ENCODE results near the gene PLB1. TPM values are rescaled to one million over a fixed set of nuclear protein-coding genes. Genes with fewer than 3 reads are reported as not detected.

The PLB1 gene
- total RNA-seq, 2 experiments from 2014 or later: 0.64 to 0.85 TPM

DNA sequence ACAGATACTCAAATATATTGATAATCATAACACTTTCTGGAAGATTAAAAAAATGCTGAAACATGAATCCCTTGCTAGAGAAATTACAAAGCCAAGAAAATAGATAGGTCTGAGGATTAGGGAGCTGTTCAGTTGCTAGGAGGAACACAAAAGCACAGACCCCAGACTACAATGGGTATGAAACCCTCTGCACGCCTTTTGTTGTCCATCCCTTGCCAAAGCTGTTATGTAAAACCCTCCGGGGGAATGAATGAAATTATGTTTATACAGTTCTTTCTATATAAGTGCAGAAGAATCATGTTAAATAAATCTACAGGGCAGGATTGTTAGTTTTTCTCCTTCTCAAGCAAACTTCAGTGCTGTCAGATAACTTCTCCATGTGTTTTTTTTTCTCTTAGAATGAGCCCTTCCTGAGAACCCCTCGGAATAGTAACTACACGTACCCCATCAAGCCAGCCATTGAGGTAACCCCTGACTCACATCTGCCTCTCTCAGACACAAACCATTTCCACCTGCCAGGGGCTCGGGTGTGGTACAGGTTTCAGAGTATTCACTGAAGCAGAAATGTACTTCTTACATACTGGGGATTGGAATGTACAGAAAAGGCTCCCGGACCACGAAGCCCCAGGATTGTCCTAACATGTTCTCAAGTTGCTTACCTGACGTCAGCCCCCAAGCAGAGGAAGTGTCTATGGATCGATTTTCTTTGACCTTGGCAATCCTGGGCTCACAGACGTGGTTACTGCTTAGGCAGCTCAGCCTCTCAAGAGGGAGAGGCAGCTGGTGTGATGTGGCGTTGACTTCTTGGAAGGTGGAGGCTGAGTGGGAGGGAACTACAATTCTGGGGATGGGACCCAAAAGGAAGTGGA lies 118.0 kb downstream of the PLB1 start:
- no peaks in the 10 kb centered on the region for H3K9me3 Mint-ChIP-seq
- no peak overlapping the region for H3K4me3 Mint-ChIP-seq
- ChIA-PET POLR2A (interaction anchor here (0.8 to 1.5 kb wide), 3 partner anchors 11 to 19 kb away, joined by 3 to 4 read pairs (median 4); no protein-coding TSS in a partner anchor), CTCF (interaction anchor here (0.6 to 7.6 kb wide), 2 partner anchors 20 to 29 kb away, joined by 3 to 64 read pairs; no protein-coding TSS in a partner anchor)
- DNase-seq: peak; percentile 74
- peaks cover 9% of the 10 kb centered on the region for H3K36me3 Mint-ChIP-seq
- peaks cover 48% of the 10 kb centered on the region for H3K4me1 Mint-ChIP-seq (ENCODE audit: low read depth)
- intact Hi-C loops (cut with micrococcal nuclease): loop anchor here (1.0 kb wide), 3 partner anchors 7 to 136 kb away; no protein-coding TSS in a partner anchor
- no peak overlapping the region for H3K27ac Mint-ChIP-seq
- no peaks in the 10 kb centered on the region for H3K27me3 Mint-ChIP-seq

DNA sequence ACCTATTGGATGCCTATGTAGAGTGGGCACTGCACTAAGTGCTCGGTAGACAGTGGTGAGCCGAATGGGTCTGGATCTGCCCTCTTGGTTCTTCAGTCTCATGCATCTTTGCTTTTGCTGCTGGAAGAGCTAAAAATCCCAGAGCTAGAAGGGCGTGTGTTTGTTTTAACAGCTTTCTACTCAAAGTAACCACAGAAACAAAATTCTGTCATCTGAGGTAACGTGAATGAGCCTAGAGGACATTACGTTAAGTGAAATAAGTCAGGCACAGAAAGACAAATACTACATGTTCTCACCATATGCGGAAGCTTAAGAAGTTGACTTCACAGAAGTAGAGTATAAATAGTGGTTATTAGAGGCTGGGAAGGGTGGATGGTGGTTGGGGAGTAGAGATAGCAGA lies 119.8 kb downstream of the PLB1 start:
- no peaks in the 10 kb centered on the region for H3K9me3 Mint-ChIP-seq
- H3K36me3 Mint-ChIP-seq: no peaks in the 10 kb centered on the region
- POLR2A ChIA-PET: interaction anchor here (1.2 to 1.9 kb wide), 3 partner anchors 9 to 136 kb away, joined by 3 to 9 read pairs (median 8); partner anchors contain the start of gene PPP1CB
- no peaks in the 10 kb centered on the region for H3K27me3 Mint-ChIP-seq
- no peak for DNase-seq
- CTCF ChIA-PET: interaction anchor here (0.6 to 7.6 kb wide), 6 partner anchors 9 to 138 kb away, joined by 3 to 64 read pairs (median 4); partner anchors contain the start of gene PPP1CB
- peaks cover 57% of the 10 kb centered on the region for H3K4me1 Mint-ChIP-seq (ENCODE audit: low read depth)
- no peak overlapping the region for H3K4me3 Mint-ChIP-seq
- no peak overlapping the region for H3K27ac Mint-ChIP-seq
- intact Hi-C loops (cut with micrococcal nuclease): no loop called here

DNA sequence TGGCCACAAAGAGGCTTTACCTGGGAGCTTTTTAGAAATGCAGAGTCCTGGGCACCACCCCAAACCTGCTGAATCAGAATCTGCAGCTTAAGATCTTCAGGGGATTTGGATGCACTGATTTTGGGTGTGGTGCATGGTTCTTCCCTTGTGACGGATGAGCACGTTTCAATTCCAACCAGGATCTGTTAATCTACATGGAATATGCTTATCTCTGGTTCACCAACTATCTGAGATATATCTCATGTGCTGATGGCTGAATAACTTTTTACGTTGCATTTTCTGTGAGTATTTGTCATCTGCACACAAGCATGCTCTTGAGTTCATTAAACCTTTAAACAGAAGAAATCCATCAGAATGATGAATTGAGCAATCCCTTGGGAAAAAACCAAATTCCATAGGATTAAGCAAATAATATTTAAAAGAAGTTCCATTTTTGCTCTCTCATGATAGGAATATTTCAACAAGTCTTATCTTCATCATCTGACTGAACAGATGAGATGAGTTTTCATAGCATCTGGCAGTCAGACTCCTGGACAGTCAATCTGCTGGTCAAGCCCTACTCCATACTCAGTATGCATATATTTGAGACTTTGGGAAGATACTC lies 120.6 kb downstream of the PLB1 start:
- Mint-ChIP-seq H3K9me3 (no peaks in the 10 kb centered on the region), H3K36me3 (no peaks in the 10 kb centered on the region), H3K27ac (no peak overlapping the region), H3K27me3 (no peaks in the 10 kb centered on the region), H3K4me3 (no peak overlapping the region), H3K4me1 (ENCODE audit: low read depth) (peaks cover 57% of the 10 kb centered on the region)
- DNase-seq: no peak
- intact Hi-C loops (cut with micrococcal nuclease): no loop called here
- ChIA-PET POLR2A (interaction anchor here (1.5 to 1.9 kb wide), 2 partner anchors 8 to 136 kb away, joined by 8 to 9 read pairs; partner anchors contain the start of gene PPP1CB), CTCF (interaction anchor here (0.6 to 7.6 kb wide), 4 partner anchors 8 to 138 kb away, joined by 3 to 64 read pairs (median 4); no protein-coding TSS in a partner anchor)

DNA sequence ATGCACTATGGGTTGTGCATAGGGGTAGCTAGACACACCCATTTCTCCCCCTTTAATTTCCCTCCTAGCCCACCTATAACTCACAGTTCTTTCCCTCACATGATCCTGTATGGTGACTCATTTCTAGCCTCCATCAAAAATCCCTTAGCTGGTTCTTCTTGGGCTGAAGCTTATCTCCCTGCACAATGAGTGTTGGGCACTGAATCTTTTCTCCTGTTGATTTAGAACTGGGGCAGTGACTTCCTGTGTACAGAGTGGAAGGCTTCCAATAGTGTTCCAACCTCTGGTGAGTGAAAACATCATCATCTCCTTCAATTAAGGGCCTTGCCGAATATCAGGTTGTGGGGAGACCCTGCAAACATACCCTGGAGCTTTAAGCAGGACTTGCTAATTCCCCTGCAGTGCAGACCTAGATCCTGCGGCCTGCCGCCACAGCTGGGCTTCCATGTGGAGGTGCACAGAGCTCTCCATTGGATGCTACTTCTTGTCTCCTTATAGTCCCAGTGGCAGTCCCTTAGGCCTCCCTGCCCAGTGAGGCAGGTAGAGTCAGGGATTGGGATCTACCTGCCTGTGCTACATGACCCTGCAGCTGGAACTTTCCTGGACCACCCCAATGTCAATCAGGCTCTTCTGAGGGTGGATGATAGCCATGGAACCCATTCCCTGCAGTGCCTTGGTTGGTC lies 121.8 kb downstream of the PLB1 start:
- Mint-ChIP-seq H3K27ac (no peak overlapping the region), H3K27me3 (no peaks in the 10 kb centered on the region), H3K9me3 (no peaks in the 10 kb centered on the region), H3K4me1 (ENCODE audit: low read depth) (peaks cover 61% of the 10 kb centered on the region), H3K4me3 (no peak overlapping the region), H3K36me3 (no peaks in the 10 kb centered on the region)
- ChIA-PET CTCF (interaction anchor here (1.8 kb wide), 1 partner anchor 23 kb away, joined by 11 read pairs; no protein-coding TSS in a partner anchor), POLR2A (interaction anchor here (1.7 kb wide), 1 partner anchor 134 kb away, joined by 13 read pairs; the partner anchor contains the start of gene PPP1CB)
- intact Hi-C loops (cut with micrococcal nuclease): no loop called here
- DNase-seq: no peak

DNA sequence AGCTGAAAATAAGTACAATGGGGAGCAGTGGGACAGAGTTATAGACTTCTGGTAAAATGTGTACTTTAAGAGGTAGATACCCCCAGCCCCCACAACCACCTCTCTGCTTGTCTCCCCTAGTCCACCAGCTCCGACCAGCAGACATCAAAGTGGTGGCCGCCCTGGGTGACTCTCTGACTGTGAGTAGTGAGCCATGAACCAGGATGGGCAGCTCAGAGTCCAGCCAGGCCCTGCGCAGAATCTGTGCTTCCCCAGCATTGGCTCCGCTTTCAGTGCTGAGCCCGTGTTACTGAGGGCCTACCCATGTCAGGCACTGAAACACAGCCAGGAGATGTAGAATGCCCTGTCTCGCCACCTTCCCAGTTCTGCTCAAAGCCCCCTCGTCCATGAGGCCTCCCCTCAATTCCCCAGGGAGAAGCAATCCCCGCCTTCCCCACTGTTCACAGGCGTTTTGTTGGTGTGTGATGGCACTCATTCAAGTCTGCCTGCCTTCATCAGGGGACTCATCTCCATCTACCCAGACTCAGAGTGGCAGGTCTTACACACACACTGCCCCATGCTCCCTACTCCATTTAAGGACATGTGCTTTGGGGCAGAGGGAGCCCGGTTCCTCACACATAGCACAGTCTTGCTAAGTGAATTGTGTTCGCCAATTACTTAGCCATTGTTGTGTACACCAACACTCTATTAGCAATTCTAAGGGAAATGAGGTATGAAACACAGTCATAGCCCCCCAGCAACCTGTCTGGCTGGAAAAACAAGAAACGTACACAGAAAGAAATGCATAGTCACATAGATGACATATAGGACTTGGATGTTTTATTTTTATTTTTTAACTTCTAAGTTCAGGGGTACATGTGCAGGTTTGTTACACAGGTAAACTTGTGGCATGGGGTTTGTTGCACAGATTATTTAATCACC lies 122.6 kb downstream of the PLB1 start:
- H3K4me1 Mint-ChIP-seq (ENCODE audit: low read depth): peaks cover 69% of the 10 kb centered on the region
- intact Hi-C loops (cut with micrococcal nuclease): no loop called here
- H3K4me3 Mint-ChIP-seq: no peak overlapping the region
- H3K9me3 Mint-ChIP-seq: no peaks in the 10 kb centered on the region
- H3K27ac Mint-ChIP-seq: no peak overlapping the region
- no peaks in the 10 kb centered on the region for H3K36me3 Mint-ChIP-seq
- no peak for DNase-seq
- CTCF ChIA-PET: interaction anchor here (1.8 kb wide), 1 partner anchor 24 kb away, joined by 11 read pairs; no protein-coding TSS in a partner anchor
- H3K27me3 Mint-ChIP-seq: no peaks in the 10 kb centered on the region
- POLR2A ChIA-PET: interaction anchor here (1.7 kb wide), 1 partner anchor 133 kb away, joined by 13 read pairs; the partner anchor contains the start of gene PPP1CB

DNA sequence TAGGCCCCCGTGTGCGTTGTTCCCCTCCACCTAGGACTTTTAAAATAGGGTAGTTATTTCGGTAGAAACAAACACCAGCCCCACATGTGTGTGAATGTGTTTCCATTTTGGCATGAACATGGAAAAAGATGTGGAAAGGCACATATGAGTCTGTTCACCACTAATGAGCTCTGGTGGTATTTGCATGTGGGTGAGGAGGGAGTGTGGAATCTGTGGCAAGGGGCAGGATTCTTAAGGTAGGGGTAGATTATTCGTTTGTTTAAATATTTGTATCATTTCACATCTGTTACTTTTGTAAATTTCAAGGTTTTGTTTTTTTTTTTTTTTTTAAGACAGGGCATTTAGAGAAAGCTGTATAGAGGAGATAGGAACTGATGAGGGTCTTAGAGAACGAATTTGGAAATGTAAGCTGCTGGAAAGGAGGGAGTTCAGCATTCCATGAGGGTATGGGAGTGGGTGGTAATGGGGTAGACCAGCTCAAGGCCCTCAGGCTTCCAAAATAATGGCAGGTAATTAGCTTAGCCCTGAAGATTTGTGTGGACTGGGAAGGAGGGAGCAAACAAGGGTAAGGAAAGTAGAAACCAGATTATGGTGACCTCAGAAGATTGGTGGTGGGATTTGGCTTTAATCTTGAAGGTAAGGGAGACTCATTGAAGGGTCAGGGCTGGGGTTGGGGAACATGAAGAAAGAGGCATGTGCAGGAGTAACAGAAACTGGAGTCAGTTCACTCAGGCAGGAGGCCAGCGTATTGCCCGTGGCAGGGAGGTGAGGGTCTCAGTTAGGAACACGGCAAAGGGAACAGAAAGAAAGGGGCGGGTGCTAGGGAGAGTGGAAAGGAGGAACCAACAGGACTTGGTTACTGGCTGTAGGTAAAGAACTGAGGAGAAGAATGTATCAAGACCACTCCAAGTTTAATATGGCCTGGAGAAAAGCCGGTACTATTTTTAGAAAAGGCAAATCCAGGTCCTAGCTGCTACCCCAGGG lies 123.6 kb downstream of the PLB1 start:
- POLR2A ChIA-PET: interaction anchor here (0.7 kb wide), 1 partner anchor 515 kb away, joined by 4 read pairs; no protein-coding TSS in a partner anchor
- DNase-seq: no peak

DNA sequence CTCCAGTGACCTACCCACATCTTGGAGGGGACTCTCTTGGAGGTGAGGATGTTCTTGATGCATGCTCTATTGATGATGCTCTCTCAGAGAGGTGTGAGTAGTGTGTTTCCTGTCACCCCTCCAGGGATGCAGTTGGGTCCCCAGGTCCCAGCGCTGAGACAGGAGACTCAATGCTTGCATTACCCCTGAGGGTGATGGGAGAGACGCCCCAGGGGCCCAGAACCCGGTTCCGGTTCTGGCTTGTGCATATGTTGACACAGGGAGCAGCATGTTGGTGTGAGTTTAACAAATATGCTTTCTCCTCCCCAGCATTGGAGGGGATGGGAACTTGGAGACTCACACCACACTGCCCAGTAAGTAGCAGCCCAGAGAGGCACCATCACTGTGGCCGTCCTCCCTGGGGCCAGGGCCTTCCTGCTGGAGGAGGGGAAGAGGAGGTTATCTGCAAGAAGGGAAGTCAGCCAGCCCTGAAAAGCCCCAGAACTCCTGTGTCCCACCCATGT lies 124.5 kb downstream of the PLB1 start:
- H3K4me1 Mint-ChIP-seq (ENCODE audit: low read depth): peaks cover 87% of the 10 kb centered on the region

More for the DNA sequence above, 123.6 kb downstream of the PLB1 start:
- no peak overlapping the region for H3K27ac Mint-ChIP-seq
- CTCF ChIA-PET: interaction anchor here (5.8 kb wide), 1 partner anchor 24 kb away, joined by 44 read pairs; no protein-coding TSS in a partner anchor
- H3K9me3 Mint-ChIP-seq: no peaks in the 10 kb centered on the region
- no peak overlapping the region for H3K4me3 Mint-ChIP-seq
- H3K36me3 Mint-ChIP-seq: no peaks in the 10 kb centered on the region
- H3K27me3 Mint-ChIP-seq: no peaks in the 10 kb centered on the region
- H3K4me1 Mint-ChIP-seq (ENCODE audit: low read depth): peaks cover 79% of the 10 kb centered on the region
- intact Hi-C loops (cut with micrococcal nuclease): loop anchor here (5.0 to 10.0 kb wide), 3 partner anchors 227 to 498 kb away; partner anchors contain the start of genes CLIP4 and FOSL2

DNA sequence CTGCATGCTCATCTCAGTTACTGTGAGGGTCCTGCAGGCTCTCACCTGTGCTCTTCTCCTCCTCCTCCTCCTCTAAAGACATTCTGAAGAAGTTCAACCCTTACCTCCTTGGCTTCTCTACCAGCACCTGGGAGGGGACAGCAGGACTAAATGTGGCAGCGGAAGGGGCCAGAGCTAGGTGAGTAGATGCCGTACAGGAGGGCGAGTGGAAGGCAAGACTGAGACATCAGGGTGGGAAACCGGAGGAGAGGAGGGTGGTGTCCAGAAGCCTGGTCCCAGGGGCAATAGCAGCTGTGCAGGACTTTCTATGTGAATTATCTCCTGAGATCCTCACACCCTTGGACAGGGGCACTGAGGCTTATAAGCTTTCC lies 124.9 kb downstream of the PLB1 start:
- intact Hi-C loops (cut with micrococcal nuclease): loop anchor here (1.0 to 10.0 kb wide), 6 partner anchors 7 to 497 kb away; partner anchors contain the start of genes CLIP4, FOSL2 and PPP1CB
- DNase-seq: no peak
- Mint-ChIP-seq H3K27me3 (no peaks in the 10 kb centered on the region), H3K27ac (peak overlapping the region; percentile 98), H3K4me1 (ENCODE audit: low read depth) (peaks cover 92% of the 10 kb centered on the region), H3K4me3 (peak overlapping the region; percentile 27), H3K36me3 (no peaks in the 10 kb centered on the region), H3K9me3 (no peaks in the 10 kb centered on the region)
- CTCF ChIA-PET: interaction anchor here (1.2 to 5.8 kb wide), 3 partner anchors 8 to 54 kb away, joined by 4 to 44 read pairs (median 6); no protein-coding TSS in a partner anchor
- POLR2A ChIA-PET: interaction anchor here (0.8 to 1.1 kb wide), 4 partner anchors 8 to 131 kb away, joined by 3 to 4 read pairs (median 4); partner anchors contain the start of gene PPP1CB

More for the DNA sequence above, 124.5 kb downstream of the PLB1 start:
- H3K27ac Mint-ChIP-seq: peak overlapping the region; percentile 98
- DNase-seq: no peak
- no peaks in the 10 kb centered on the region for H3K27me3 Mint-ChIP-seq
- no peak overlapping the region for H3K4me3 Mint-ChIP-seq
- H3K9me3 Mint-ChIP-seq: no peaks in the 10 kb centered on the region
- POLR2A ChIA-PET: interaction anchor here (0.8 kb wide), 1 partner anchor 132 kb away, joined by 4 read pairs; the partner anchor contains the start of gene PPP1CB
- CTCF ChIA-PET: interaction anchor here (1.2 to 5.8 kb wide), 2 partner anchors 8 to 25 kb away, joined by 4 to 44 read pairs; no protein-coding TSS in a partner anchor
- H3K36me3 Mint-ChIP-seq: no peaks in the 10 kb centered on the region
- intact Hi-C loops (cut with micrococcal nuclease): loop anchor here (5.0 to 10.0 kb wide), 3 partner anchors 228 to 497 kb away; partner anchors contain the start of genes CLIP4 and FOSL2
